IPS-NIHi7 (cell line): ENCODE results near the gene BST2.
"Not testable (repeated sequence)": the region's sequence is repeated elsewhere in the genome, so short reads cannot be mapped to it uniquely, and the experiment has no call there.

Experiments used
- DNase-seq: peaks from one replicate; pipeline ENCODE4 v3.0.0; 2012; ENCODE audit warnings: mixed read lengths; ENCODE audit errors: extremely low spot score

The BST2 gene

DNA sequence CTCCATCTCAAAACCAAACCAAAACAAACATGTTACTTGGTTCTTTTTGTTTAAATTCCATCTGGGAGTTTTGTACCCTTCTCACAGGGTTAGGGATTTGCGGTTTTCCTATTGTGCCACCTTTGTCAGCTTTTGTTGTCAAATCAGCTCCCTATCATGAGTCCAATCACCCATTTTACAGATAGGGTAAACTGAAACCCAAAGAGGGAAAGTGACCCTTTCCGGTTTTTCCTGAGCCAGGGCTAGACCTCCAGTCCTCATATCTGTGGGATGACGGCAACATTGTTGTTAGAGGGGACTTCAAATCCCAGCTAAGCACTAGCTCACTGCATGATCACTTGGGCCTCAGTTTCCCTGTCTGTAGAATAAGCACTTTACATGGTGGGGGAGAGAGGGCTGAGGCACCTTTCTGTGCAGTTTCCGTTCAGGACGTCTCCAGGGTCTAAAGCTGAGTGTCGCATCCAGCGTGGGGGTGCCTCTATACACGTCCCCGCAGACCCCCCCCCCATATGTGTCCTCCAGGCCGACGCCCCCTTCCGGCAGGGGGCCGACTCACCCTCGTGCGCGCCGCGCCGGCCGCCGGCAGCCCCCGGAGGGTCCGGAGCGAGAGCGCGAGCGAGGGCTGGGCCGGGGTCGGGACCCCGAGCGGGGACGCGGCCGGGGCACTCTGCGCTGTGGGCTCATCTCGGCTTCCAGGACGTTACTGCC, 15.3 kb downstream of the BST2 start:
- DNase-seq: peak; percentile 39

DNA sequence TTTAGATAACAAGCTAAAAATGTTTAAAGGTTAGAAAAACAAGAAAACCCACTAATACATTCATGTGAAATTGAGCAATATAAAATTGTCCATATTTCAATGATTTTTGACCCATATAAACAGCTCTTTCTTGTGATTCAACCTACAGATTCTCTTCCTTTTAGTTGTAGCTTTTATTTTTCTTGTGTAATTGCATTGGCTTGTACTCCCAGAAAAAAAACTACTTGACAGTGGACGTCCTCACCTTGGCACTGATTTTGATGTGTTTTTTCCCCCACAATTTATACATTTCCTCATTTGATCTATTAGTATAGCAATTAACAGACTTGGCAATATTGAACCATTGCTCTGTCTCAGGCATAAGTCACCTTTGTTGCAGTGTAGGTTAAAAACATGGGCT, 16.1 kb downstream of the BST2 start:
- no peak for DNase-seq

DNA sequence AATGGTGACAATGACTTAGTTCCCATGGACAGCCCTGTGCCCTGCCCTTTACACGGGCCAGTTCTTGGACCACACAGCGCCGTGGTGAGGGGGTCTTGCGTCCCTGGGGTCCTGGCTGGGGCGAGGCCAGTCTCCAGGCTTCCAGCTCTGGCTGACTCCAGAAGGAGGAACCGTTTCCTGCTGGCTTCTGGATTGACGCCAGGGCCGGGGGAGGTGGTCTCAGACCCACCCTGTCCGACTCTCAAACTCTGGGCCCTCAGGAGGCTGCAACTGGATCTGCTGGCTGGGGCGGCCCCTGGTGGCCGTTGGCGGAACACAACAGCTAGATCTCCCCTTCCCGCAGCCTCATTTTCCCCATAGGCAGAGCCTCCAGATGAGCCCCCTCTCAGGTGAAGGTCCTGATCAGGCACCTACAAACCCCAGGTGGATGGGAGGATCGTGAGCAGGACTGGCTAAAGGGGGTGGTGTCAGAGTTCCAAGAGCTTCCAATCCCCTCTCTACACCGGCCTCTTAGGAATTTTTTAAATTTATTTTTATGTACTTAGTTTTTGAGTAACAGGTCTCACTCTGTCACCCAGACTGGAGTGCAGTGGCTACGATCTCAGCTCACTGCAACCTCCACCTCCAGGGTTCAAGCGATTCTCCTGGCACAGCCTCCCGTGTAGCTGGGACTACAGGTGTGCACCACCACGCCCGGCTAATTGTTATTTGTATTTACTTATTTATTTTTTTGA, 19.4 kb downstream of the BST2 start:
- peak; percentile 85 for DNase-seq

DNA sequence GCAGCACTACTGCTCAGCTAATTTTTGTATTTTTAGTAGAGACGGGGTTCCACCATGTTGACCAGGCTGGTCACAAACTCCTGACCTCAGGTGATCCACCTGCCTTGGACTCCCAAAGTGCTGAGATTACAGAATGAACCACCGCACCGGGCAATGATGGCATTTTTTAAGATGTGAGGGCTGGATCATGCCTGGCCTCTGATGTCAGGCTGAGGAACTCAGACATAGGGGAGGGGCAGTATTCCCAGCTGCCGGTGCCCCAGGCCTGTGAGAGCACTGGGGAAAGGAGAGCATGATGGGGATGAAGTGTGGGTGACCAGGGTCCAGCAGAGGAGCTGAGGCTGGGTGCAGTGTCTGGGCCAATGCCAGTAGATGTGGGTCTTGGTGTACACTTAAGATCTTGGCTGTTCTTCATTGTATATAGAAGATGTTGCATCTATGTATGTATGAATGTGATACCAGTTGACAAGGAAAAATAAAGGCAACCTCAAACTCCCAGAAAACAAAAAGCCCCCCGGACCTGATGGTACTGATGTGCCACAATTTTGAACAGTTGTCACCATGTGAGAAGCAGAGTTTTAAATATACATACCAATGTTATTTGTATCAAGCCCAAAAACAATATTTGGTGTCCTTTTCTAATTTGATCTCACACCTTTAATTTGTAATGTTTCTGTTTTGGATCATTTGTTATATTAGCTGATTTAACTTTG, 24.8 kb downstream of the BST2 start:
- DNase-seq: no peak

DNA sequence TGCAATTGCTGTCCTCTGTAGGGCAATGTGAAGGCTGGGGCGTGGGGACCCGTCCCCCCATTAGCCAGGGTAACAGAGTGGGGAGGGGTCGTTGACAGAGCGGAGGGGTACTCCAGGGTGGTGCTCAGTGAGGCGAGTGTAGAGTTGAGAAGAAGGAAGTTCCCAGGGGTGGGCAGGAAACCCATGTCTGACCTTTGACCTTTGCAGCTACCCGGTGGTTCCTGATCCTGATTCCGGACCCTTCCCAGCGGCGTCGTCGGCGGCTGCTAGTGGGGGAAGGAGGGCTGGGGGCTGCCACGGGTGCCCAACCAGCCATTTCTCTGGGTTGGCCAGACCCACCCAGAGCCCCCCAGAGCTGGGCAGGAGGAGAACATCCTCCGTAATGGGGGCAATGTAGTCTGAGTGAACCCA, 26.2 kb downstream of the BST2 start:
- DNase-seq: peak; percentile 68

DNA sequence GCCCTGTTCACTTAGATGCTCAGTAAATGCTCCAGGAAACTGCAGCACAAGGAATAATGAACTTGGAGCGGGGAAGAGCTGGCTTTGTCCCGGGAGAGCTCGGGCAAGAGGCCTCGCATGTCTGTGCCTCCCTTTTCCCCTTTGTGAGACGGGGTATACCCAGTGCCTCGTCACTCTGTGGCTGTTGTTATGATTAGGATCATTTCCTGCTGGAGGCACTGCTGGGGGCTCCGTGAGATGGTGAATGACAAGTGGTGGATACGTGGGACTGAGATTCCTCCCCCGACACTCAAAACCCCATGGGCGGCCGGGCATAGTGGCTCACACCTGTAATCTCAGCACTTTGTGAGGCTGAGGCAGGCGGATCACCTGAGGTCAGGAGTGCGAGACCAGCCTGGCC, 27.2 kb downstream of the BST2 start:
- no peak for DNase-seq

DNA sequence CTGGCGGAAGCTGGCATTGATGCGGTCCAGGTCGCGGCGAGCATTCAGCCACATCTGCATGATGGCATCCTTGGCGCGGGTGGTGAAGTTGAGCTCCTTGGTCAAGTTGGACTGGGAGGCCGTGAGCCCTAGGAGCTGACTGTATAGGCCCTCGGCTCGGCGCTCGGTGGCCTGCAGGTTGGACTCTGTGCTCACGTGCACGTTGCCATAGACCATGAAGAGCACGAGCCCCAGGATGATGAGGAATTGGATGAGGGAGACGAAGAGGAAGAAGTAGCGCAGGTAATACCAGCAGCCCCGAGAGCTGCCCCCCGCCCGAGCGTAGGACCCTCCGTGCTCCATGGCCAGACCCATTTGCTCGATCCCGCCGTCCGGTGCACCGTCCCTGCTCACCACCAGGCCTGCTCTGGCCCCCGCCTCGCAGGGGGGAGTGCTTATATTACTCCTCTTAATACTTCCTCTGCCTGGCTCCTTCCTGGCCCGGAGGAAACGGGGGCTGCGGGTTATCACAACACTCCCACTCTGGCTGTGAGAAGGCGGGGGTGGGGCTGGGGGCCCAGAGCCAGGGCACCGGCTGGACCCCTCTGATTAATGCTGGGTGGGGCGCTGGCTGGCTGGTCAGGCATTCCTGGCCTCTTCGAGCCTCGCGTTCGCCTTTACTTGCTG, 28.4 kb downstream of the BST2 start, which contains the start of gene PLVAP:
TSS of gene PLVAP (minus strand) at position 408 of the 666 bp plus-strand sequence. CDS start at position 354, 54 bp downstream.
- DNase-seq: no peak

DNA sequence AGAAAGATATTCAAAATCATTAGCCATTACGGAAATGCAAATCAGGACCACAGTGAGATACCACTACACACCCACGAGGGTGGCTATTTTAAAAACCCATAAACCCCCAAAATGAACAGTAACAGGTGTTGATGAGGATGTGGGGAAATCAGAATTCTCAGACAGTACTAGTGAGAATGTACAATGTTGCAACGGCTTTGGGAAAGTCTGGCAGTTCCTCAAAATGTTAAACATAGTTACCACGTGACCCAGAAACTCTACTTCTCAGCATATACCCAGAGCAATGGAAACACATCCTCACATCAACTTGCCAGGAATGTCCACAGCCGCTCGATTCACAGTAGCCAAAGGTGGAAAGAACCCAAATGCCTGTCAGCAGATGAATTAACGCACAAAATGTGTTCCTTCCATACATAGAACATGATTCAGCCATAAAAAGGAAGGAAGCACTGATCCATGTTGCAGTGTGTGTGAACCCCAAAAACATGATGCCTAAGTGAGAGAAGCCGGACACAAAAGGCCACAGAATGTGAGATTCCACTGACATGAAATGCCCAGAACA, 35.3 kb downstream of the BST2 start:
- no peak for DNase-seq

DNA sequence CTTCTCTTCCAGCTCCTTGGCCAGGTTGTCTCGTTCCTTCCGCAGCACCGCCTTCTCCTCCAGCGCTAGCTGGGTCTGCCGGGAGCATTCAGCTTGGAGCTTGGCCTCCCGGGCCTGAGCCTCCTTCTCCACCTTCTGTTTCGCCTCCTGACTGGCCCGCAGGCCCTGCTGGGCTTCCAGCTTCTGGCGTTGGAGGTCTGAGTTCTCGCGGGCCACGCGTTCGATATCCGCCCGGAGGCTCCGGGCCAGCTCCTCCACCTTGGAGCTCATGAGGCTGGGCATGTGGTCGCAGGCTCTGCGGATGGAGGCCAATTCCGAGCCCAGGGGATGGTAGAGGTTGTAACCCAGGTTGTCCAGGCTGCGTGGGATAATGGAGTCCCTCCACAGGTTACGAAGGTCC, 40.1 kb downstream of the BST2 start:
- DNase-seq: no peak

DNA sequence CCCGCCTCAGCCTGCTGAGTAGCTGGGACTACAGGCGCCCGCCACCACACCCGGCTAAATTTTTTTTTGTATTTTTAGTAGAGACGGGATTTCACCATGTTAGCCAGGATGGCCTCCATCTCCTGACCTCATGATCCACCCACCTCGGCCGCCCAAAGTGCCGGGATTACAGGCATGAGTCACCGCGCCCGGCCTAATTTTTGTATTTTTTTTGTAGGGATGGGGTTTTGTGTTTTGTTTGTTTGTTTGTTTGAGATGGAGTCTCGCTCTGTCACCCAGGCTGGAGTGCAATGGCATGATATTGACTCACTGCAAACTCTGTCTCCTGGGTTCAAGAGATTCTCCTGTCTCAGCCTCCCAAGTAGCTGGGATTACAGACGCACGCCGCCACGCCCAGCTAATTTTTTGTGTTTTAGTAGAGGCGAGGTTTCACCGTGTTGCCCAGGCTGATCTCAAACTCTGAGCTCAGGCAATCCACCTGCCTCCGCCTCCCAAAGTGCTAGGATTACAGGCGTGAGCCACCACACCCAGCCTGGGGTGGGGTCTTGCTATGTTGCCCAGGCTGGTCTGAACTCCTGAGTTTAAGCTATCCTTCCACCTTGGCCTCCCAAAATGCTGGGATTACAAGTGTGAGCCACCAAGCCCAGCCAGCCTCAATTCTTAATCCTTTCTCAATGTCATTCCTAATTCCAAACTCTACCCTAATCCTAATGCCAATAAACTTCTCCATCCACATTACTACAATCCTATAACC, 41.4 kb downstream of the BST2 start:
- not testable (repeated sequence) for DNase-seq

DNA sequence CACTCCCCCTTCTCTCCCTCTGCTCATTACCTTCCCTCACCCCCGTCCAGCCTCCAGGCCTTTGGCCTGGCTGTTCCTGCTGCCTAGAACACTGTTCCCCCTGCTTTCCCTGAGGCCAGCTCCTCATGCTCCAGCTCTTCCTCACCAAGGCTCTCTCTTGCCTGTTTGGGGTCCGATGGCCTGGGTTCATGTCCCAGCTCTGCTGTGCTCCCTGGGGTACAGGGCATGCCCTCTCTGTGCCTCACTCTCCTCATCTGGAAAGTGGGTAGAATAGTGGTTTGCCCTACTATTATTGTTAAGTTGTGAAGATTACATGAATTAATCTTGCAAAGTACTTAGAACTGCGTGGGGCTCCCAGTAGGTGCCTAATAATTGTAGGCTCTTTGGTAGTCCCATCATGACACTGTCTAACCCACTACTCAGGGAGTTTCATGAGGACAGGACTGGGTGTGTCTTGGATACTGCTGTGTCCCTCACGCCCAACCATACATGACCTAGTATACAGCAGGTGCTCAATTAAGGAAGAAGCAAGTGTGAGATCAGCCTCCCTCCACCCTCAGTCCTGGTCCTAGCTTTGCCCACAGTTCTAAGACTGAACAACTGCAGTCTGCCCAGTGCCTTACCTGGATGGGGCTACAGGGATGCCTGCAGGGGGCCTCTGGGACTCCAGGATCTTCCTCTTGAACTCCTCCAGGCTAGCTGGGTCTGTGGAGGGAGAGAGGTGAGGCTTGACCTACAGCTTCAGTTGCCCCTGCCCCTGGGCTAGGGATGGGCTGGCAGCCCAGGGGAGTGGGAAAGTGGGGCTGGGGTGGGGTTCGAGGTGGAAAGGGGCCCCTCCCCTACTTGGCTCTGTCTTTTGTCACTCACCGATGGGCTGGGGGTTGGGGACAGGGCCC, 45.3 kb downstream of the BST2 start:
- DNase-seq: no peak

DNA sequence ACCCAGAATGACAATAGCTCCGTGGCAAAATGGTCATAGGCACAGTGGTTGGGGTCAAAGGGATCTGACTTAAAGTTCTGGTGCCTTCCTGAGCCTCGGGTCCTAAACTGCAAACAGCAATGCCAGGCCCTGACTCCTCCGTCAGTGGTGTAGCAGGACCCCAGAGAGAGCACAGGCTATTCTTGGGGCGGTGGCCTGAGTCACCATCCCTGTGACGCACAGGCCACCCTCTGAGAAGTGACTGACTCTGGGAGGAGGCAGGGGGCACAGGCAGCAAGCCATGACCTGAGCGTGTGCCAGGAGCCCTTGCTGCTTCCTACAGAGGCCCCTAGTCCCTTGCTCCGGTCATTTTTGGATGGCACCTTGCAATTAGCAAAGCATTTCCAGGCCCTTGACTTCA, 47.0 kb downstream of the BST2 start:
- DNase-seq: no peak

DNA sequence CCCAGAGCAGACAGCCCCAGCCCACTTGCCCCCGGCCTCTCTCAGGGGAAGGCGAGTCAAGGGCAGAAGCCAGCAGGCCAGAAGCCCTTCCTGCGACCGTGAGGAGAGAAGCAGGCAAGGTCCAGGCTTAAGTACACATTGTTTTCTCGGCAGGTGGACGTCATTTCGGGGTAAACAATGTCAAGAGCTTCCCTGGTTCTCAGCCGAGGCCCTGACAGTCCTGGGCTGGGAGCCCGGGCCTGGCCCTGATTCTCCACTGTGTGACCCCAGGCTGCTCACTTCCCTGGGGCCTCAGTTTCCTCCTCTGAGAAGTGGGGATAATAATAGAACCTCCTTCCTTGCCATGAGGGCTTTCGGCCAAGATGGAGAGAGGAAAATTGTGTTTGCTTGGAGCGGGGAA, 47.7 kb downstream of the BST2 start:
- DNase-seq: no peak

DNA sequence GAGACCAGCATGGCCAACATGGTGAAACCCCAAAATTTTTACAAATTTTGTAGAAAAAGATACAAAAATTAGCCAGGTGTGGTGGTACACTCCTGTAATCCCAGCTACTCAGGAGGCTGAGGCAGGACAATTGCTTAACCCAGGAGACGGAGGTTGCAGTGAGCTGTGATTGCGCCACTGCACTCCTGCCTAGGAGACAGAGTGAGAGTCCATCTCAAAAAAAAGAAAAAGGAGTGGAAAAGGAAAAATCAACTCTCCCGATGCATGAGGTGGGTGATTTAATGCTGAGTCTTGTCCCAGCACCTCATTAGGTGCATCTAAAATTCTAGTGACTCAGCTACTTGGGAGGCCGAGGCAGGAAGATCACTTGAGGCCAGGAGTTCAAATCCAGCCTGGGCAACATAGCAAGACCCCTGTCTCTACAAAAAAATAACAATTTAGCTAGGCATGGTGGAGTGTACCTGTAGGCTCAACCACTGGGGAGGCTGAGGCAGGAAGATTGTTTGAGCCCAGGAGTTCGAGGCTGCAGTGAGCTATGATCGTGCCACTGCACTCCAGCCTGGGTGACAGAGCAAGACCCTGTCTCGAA, 48.3 kb downstream of the BST2 start:
- DNase-seq: no peak

DNA sequence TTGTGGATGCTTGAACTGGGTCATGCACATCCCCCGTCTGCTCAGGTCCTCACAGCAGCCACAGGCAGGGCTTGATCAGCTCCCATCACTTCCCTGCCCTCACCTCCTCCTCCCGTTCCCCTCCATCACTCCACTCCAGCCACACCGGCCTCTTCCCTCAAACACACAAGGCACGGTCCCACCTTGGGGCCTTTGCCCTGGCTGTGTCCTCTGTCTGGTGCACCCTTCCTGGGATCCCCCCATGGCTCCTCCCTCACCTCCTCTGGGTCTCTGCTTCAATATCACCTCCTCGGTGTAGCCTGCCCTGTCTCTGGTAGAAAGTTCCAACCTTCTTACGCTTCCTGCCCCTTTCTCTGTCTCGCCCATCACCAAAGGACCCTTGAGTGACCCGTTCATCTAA, 52.0 kb downstream of the BST2 start:
- no peak for DNase-seq
